PFSK-1 (cell line): ENCODE measurements around the gene NCOA6.

Experiments used
- POLR2AphosphoS5 ChIP-seq: IDR thresholded peaks from 2 replicates; pipeline ENCODE4 v1.6.1; 2012; ENCODE audit warnings: low read depth, mild to moderate bottlenecking, control low read depth, low read length, moderate library complexity
- REST ChIP-seq, 2 experiments: IDR thresholded peaks; 2 replicates each; pipeline versions ENCODE4 v1.6.1 to v1.8.0; 2011 to 2012; ENCODE audit warnings: low read depth in 2 of 2, low read length in 2 of 2, control low read depth in 1 of 2, inconsistent platforms in 1 of 2, mild to moderate bottlenecking in 1 of 2, moderate library complexity in 1 of 2; ENCODE audit not compliant: insufficient read depth in 1 of 2
- TAF1 ChIP-seq: IDR thresholded peaks from 2 replicates; pipeline ENCODE4 v1.6.1; 2012; ENCODE audit warnings: low read length, control low read depth, borderline replicate concordance; ENCODE audit not compliant: insufficient read depth

- TF ChIP-seq TAF1 (no peak), POLR2AphosphoS5 (no peak), REST (IDR thresholded peaks at IDR 0.05; ENCODE audit: insufficient read depth in 1 of 2, low read depth in 2 of 2, low read length in 2 of 2) (no peak)
Measured at GRCh38 chr20:34680586-34681175, 144.8 kb downstream of the NCOA6 start.
